ENCODE measurements around the gene INTS3.

- TF ChIP-seq CTCF (conservative IDR thresholded peaks at IDR 0.05) = no peak
- TF ChIP-seq ZFX (IDR thresholded peaks at IDR 0.05) = no peak
Observed at GRCh38 chr1:153705484-153705883, 22.4 kb upstream of the INTS3 start.
